Measurements from ENCODE around the gene WDR44. TPM values are rescaled to one million over a fixed set of nuclear protein-coding genes. Genes with fewer than 3 reads are reported as not detected.

WDR44 gene
- total and polyA plus RNA-seq, 10 of the 15 experiments (the other 5 are each of a cell fraction or from before 2014, with no cell fraction given), result 3.4 to 14.0 (median 11.6) TPM

- no peak overlapping the region for H3K27ac ChIP-seq (ENCODE audit: control insufficient read depth, insufficient read depth)
- WGBS (ENCODE audit: insufficient coverage, insufficient replicate concordance, low lambda C conversion rate, missing lambda C conversion rate), result 0% methylated on average over 2 of the region's 2 CpGs
- ChIA-PET POLR2A (no interaction called here), RAD21 (ENCODE audit: unreplicated experiment) (no interaction called here), SMC1A (ENCODE audit: uncharacterized antibody, unreplicated experiment) (interaction anchor here (1.6 kb wide), 1 partner anchor 8 kb away, joined by 8 read pairs; no protein-coding TSS in a partner anchor), CTCF (interaction anchor here (0.7 kb wide), 1 partner anchor 338 kb away, joined by 3 read pairs; no protein-coding TSS in a partner anchor)
- no peaks in the 10 kb centered on the region for H3K27me3 ChIP-seq (replicated peaks in 1 of 2; ENCODE audit: control insufficient read depth in 2 of 2, insufficient read depth in 2 of 2, low read length in 1 of 2)
- no peak for TF ChIP-seq BHLHE40 (IDR thresholded peaks at IDR 0.05; ENCODE audit: borderline replicate concordance in 1 of 2, low read depth in 2 of 2, low read length in 1 of 2)
- TF ChIP-seq GATAD2B (conservative IDR thresholded peaks at IDR 0.05; ENCODE audit: low read depth), result no peak
- TF ChIP-seq ASH2L (IDR thresholded peaks at IDR 0.05; ENCODE audit: borderline replicate concordance, low read depth), result no peak
- no peak for TF ChIP-seq BCL11A (IDR thresholded peaks at IDR 0.05; ENCODE audit: low read depth, low read length)
- TF ChIP-seq, protein P1, sequence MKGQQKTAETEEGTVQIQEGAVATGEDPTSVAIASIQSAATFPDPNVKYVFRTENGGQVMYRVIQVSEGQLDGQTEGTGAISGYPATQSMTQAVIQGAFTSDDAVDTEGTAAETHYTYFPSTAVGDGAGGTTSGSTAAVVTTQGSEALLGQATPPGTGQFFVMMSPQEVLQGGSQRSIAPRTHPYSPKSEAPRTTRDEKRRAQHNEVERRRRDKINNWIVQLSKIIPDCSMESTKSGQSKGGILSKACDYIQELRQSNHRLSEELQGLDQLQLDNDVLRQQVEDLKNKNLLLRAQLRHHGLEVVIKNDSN (IDR thresholded peaks at IDR 0.05; ENCODE audit: borderline replicate concordance, extremely low read length, insufficient read depth, low read depth, low read length), result no peak
- TF ChIP-seq, protein P2, sequence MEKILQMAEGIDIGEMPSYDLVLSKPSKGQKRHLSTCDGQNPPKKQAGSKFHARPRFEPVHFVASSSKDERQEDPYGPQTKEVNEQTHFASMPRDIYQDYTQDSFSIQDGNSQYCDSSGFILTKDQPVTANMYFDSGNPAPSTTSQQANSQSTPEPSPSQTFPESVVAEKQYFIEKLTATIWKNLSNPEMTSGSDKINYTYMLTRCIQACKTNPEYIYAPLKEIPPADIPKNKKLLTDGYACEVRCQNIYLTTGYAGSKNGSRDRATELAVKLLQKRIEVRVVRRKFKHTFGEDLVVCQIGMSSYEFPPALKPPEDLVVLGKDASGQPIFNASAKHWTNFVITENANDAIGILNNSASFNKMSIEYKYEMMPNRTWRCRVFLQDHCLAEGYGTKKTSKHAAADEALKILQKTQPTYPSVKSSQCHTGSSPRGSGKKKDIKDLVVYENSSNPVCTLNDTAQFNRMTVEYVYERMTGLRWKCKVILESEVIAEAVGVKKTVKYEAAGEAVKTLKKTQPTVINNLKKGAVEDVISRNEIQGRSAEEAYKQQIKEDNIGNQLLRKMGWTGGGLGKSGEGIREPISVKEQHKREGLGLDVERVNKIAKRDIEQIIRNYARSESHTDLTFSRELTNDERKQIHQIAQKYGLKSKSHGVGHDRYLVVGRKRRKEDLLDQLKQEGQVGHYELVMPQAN (conservative IDR thresholded peaks at IDR 0.05), result no peak
- TF ChIP-seq, protein P3, sequence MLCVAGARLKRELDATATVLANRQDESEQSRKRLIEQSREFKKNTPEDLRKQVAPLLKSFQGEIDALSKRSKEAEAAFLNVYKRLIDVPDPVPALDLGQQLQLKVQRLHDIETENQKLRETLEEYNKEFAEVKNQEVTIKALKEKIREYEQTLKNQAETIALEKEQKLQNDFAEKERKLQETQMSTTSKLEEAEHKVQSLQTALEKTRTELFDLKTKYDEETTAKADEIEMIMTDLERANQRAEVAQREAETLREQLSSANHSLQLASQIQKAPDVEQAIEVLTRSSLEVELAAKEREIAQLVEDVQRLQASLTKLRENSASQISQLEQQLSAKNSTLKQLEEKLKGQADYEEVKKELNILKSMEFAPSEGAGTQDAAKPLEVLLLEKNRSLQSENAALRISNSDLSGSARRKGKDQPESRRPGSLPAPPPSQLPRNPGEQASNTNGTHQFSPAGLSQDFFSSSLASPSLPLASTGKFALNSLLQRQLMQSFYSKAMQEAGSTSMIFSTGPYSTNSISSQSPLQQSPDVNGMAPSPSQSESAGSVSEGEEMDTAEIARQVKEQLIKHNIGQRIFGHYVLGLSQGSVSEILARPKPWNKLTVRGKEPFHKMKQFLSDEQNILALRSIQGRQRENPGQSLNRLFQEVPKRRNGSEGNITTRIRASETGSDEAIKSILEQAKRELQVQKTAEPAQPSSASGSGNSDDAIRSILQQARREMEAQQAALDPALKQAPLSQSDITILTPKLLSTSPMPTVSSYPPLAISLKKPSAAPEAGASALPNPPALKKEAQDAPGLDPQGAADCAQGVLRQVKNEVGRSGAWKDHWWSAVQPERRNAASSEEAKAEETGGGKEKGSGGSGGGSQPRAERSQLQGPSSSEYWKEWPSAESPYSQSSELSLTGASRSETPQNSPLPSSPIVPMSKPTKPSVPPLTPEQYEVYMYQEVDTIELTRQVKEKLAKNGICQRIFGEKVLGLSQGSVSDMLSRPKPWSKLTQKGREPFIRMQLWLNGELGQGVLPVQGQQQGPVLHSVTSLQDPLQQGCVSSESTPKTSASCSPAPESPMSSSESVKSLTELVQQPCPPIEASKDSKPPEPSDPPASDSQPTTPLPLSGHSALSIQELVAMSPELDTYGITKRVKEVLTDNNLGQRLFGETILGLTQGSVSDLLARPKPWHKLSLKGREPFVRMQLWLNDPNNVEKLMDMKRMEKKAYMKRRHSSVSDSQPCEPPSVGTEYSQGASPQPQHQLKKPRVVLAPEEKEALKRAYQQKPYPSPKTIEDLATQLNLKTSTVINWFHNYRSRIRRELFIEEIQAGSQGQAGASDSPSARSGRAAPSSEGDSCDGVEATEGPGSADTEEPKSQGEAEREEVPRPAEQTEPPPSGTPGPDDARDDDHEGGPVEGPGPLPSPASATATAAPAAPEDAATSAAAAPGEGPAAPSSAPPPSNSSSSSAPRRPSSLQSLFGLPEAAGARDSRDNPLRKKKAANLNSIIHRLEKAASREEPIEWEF (IDR thresholded peaks at IDR 0.05; ENCODE audit: insufficient replicate concordance, low read depth, low read length), result no peak
- TF ChIP-seq EZH2 (IDR thresholded peaks at IDR 0.05; ENCODE audit: borderline replicate concordance, control insufficient read depth, low read depth, low read length), result no peak
- TF ChIP-seq TCF12 (IDR thresholded peaks at IDR 0.05; ENCODE audit: low read depth, low read length), result no peak
- TF ChIP-seq WRNIP1 (IDR thresholded peaks at IDR 0.05; ENCODE audit: borderline replicate concordance, low read depth, low read length), result no peak
- no peak for TF ChIP-seq EGR1 (IDR thresholded peaks at IDR 0.05; ENCODE audit: borderline replicate concordance in 1 of 2, low read depth in 2 of 2, low read length in 2 of 2)
- ATAC-seq (no peak), FAIRE-seq (no peak), DNase-seq (ENCODE audit: low read depth, low spot score) (no peak)
- no peak overlapping the region for H3K9ac ChIP-seq (ENCODE audit: control insufficient read depth, insufficient read depth, low read length)
- H2AFZ ChIP-seq (ENCODE audit: control insufficient read depth, low read depth, low read length), result no peak overlapping the region
- peaks cover 23% of the 10 kb centered on the region for H3K79me2 ChIP-seq (ENCODE audit: control insufficient read depth, insufficient read depth, low read length)
- no peaks in the 10 kb centered on the region for H4K20me1 ChIP-seq (ENCODE audit: control insufficient read depth, insufficient read depth)
- in situ Hi-C loops (cut with MboI), result no loop called here
- no peak overlapping the region for H3K4me3 ChIP-seq
- no peaks in the 10 kb centered on the region for H3K9me3 ChIP-seq (replicated peaks; ENCODE audit: control insufficient read depth, insufficient read depth, low read length)
- H3K36me3 ChIP-seq (ENCODE audit: control insufficient read depth in 2 of 2, insufficient read depth in 2 of 2, low read length in 1 of 2), result no peaks in the 10 kb centered on the region
- H3K4me2 ChIP-seq (ENCODE audit: control insufficient read depth, insufficient read depth), result 0 out of 2 replicates have a peak overlapping the region, but pooled peaks have one; percentile 13
- H3K4me1 ChIP-seq (ENCODE audit: control insufficient read depth, insufficient read depth, low read length), result no peaks in the 10 kb centered on the region; the same call in 1 of the 2 replicates
- intact Hi-C loops (cut with micrococcal nuclease; ENCODE audit: unreplicated experiment), result no loop called here
- no TSS peak for BruUV-seq (replicated peaks)
These were observed 10.3 kb downstream of the WDR44 start for GRCh38 chrX:118356154-118356701.

Measured in GM12878 (cell line).